Measurements from ENCODE around the gene ASAP2.

The ASAP2 gene

DNA sequence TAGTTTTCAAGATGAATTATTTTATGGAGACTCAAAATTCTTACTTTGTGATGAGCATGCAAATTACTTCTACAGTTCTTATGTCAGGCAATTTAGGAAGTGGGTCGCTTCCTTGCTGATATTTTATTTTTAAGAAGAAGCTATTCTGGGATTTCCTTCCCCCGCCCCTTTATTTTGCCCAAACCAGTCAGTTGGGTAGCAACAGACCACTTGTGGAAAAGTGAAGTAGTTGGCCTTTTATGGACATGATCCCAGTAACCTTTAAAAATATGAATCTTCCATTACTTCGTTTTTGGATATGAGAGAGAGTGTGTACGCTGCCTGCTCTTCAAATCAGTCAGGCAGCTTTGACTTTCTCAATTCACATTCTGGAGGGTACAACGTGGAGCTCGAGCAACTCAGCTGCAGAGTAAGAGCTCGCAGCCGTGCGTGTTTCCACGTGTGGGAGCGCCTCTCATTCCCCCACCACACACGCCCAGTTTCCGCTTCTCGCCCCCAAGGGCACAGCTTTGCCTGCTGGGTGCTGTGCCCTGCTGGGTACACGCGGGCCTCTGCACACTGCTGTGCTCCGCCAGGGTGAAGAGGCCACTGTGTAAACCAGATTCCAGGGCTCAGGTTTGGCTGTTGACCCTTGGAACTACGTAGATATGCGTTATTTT is 124.1 kb downstream of the ASAP2 start:
- DNase-seq, result no peak

DNA sequence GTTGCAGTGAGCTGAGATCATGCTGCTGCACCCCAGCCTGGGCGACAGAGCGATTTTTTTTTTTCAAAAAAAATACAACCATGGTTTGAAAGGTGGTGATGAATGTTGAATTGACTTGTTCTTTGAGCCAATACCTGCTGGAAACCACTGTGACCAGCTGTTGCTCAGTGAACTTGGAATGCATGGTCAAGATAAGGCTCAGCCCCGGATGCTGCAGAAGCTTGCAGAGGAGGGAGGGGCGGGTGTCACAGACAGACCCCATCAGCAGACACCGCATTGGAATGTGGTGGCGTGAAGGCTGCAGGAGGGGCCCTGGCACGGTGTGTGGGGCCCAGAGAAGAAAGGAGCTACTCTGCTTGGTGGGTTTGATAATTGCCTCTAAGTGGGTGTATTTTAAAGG is 125.1 kb downstream of the ASAP2 start:
- no peak for DNase-seq

DNA sequence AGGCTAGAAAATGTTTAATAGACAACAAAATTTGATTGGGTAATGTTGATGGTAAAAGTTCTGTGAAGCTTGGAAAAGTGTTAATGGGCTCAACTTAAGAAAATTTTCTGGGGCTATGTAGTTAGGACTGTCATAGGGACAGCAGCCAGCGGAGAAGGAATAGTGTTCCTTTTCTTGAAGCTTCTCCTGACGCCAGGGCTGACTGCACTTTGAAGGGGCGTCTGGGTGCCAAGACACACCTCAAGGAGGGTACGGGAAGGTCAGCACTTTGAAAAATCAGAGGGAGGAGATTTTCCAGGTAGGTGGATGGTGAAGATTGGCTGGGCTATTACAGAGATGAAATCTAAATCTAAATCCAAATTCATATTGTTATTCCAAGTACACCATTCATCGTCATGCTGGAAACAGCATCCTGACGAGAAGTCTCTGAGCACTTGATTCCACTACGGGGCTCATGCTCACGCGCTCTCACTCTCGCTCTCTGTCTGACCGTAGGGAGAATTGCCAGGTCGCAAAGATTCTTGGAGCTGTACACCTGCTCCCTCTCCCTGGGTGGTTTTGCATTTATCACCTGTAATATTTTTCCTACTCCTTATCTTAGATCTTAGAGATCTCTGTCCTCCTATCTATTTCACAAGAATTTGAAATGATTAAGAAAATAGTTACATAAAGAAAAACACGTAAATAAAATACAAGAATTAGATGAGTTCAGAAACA is 125.7 kb downstream of the ASAP2 start:
- peak; percentile 6 for DNase-seq

DNA sequence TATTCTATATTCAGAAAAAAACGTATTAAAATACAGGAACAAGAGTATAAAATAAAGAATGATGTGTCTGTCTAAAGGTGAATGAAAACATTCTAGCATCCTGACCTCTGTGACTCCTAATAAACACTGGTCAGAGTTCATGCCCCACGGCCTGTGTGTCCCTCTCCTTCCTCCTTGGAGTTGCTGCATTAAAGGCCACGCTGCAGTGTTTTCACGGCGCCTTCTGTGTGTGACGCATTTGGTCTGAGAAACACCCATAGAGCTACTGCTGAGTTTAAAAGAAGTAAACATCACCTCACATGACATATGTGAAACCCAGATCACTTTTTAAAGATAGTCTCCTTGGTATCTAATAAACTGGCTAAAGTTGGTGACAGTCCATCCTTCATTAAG is 126.2 kb downstream of the ASAP2 start:
- no peak for DNase-seq

DNA sequence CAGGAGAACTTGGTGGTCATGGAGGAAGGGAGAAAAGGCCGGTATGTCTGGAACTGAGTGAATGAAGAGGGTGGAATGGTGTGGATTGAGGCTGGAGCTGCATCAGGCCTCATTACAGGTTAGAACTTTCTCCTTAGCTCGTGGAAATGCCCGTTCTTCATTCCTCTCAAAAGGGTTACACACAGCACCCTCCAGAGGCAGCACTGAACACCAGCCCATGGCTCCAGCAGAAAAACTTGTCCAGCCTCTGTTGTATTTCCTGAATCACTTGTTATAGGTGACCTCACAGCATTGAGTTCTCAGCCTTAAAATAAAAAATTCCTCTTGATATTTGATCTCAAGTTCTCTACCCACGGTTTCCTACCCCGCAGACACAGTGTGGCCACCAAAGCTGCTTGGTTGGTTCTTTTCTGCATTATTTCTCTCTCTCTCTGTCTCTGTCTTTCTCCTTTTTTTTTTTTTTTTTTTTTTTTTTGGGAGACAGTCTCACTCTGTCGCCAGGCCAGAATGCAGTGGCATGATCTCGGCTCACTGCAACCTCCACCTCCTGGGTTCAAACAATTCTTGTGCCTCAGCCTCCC is 127.1 kb downstream of the ASAP2 start:
- peak; percentile 56 for DNase-seq

- no peak for DNase-seq
Measured at GRCh38 chr2:9334761-9335160, 128.1 kb downstream of the ASAP2 start.

DNA sequence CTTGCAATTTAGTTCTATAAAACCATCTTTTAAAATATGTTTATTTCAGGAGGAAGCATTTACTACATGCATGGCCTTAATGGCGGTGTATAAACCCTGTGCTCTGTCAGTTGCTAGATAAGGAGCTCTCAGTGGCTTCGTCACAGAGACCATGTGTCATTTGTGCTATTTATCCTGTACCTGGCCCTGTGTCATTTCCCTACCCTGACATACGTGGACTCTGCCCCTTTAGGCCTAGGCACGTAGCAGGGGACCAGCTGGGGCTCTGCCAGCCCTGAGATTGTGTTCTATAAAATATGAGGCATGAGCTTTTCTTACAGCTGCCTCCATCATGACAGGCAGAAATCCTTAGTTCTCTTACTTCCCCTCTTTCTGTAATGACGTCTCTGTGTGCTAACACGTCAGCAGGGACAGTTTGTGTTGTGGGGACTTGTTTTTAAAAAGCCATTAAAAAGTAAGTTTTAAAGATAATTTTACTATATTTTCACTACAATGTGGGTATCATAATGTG is 128.8 kb downstream of the ASAP2 start:
- DNase-seq, result peak; percentile 2

DNA sequence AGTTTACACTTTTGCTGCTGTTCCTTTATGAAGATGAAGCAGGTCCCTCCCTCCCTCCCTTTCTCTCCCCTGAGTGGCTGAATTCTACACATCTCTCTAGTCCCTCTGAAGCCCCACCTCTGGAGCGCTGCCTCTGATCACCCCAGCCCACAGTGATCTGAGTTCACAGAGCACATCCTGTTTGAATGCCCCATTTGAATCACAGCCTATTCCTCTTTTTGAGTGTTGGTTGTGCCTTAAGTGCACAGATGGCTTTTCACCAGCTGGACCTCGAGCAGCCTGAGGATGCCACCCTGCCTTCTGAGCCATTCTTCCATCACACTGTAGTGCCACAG is 129.6 kb downstream of the ASAP2 start:
- DNase-seq, result peak; percentile 91

DNA sequence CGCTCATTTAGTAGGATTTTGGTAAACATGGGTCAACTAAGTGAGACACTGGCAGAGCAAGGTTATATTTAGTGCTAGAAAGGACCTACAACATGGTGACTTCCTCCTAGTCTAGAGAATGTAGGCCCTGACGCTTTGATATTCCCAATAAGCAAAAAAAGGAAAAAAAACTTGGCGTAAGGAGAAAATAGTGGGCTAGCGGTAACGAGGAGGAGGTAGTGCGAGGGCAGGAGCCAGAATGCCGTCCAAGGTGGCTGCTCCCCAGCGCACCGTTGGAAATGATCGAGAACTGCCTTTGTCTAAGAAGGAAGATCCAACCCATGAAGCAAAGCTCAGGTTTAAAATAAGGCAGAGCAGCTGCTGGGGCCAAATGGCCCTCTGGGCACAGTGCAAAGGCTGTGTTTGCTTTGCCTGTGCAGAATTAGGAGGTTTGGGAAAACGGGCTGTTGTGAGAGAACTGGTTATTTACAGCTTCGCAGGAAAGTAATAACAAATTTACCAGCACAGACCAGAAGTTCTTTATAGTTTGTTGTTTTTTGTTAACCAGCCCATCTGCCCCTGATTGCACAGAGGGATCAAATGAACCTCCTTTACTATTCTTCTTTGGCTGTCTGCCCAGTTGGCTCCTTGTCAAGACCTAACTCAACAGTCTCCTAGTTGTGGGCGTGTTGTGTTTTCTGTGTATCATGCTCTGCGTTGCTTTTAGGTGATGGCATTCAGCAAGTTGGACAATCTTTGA is 130.1 kb downstream of the ASAP2 start:
- peak; percentile 96 for DNase-seq

- no peak for DNase-seq
Measured at GRCh38 chr2:9337901-9338300, 131.3 kb downstream of the ASAP2 start.

DNA sequence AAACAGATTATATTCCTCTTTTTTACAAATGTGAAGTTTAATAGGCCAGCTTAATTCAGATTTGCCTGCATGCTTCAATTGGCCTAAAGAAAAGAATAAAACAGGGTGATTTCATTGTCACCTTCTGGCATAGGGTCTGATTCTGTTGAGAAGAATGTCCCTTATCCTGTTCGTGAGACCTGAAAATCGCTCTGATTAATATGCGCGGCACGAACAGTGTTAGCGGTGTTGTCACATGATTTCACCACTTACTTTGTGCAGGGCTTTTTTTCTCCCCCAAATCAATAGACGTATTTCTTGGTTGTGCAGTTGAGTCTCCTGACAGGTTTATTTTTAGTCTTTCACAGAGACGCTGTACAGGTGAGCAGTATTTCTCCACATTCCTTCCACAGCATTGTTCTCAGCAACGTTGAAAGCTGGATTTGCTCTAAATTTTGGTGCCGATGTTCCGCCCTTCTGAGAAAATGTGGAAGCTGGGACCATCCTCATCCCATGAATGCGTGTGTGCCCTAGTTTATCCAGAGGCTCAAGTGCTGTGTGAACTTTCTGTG is 134.8 kb downstream of the ASAP2 start:
- no peak for DNase-seq

GRCh38 chr2:9342659-9343058 is 136.0 kb downstream of the ASAP2 start:
- DNase-seq, result no peak

DNA sequence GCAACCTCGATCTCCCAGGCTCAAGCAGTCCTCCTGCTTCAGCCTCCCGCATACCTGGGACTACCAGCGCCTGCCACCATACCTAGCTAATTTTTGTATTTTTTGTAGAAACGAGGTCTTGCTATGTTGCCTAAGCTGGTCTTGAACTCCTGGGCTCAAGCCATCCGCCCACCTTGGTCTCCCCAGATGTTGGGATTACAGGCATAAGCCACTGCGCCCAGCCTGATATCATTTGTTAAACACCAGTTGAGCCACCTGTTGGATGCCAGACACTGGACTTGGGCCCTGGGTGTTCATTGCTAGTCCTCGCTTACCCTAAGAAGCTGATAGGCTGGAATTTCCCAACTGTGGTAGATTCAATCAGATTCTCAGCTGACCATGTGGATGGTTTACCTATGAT is 136.9 kb downstream of the ASAP2 start:
- DNase-seq, result no peak

- no peak for DNase-seq
Measured at GRCh38 chr2:9344434-9344833, 137.8 kb downstream of the ASAP2 start.

DNA sequence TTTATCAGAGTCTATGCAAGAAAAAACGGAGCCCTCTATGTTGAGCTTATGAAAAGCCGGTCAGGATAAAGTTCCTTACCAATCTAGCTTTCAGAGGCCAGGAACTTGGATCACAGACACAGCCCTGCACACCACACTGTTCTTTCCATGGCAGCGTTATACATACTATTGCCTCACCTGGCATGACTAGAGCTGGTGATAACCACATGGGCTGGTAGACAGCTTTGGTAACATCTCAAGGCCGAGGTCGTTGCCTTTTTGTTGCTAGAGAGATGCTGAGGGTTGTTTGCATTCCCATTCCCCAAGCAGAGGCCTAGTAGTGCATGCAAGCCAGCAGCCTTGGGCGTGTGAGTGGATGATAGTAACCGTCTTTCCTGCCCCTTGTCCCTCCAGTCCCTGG is 138.7 kb downstream of the ASAP2 start:
- no peak for DNase-seq

DNA sequence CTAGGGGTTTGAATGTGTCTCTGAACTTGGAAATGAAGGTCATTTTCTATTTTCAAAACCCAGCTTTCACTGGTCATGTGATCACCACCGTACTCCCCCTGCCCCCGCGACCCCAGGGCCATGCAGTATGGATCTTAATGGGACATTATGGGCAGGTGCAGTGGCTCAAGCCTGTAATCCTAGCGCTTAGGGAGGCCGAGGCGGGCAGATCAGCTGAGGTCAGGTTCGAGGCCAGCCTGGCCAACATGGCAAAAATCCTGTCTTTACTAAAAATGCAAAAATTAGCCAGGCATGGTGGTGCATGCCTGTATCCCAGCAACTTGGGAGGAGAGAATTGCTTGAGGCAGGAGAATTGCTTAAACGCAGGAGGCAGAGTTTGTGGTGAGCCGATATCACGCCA is 139.4 kb downstream of the ASAP2 start:
- no peak for DNase-seq

- DNase-seq, result no peak
Measured at GRCh38 chr2:9346885-9347284, 140.3 kb downstream of the ASAP2 start.

DNA sequence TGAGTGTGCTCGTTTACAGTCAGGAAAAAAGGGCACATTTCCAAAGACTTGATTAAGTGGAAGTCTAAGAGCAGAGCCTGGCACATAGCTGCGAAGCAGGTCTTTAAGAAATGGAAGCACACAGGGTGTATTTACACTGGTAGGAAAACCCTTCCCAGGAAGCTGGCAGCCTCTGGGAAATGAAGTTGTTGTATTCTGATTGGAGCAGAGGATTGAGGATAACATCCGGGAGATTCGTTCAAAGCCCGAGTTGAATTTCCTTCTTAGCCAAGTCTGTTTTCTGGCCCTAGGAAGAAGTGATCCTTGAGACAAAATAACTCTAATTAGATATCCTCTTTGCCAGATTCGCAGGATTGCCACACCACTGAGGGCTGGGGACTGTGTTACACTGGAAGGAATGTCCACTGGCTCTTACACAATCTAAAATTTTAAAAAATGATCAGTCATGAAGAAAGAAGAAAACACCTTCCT is 140.8 kb downstream of the ASAP2 start:
- no peak for DNase-seq

GRCh38 chr2:9354318-9354717 is 147.7 kb downstream of the ASAP2 start:
- DNase-seq, result no peak

DNA sequence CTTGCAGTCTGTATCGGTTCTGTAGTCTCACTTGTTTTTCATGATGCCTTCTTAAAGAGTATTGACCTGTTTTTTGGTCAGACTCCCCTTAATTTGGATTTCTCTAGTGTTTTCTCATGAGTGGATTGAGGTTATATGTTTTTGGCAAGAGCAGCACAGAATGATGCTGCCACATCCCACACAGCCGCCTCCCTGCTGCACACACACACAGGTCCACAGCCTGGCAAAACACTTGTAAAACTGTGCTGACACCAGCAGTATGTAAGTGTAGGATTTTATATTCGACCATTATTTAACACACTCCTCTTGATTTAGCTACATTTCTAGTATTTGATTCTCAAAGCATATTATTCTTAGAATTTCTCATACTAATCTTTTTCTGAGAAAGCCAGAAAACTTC is 148.7 kb downstream of the ASAP2 start:
- no peak for DNase-seq

- DNase-seq, result no peak
Measured at GRCh38 chr2:9355716-9356115, 149.1 kb downstream of the ASAP2 start.

DNA sequence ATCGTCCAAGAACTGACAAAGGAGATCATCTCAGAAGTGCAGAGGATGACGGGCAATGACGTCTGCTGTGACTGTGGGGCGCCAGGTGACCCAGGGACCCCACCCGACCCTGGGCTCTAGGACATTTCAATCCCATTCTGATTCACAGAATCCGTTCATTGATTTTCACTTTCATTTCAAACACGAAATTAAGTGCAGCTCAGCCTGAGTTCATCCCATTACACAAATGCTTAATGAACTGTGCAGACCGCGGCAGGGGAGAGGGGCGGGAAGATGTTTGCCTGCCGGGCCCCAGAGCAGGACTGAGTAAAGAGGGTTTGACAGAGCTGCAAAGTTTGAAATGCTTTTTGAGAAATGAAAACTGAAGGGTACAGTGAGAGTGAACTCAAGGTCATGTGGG is 149.6 kb downstream of the ASAP2 start:
- no peak for DNase-seq

- DNase-seq, result no peak
Measured at GRCh38 chr2:9358846-9359245, 152.2 kb downstream of the ASAP2 start.

All from NCI-H69 (cell line).